Activated CD8-positive, alpha-beta memory T cell treated with anti-CD3 and anti-CD28 coated beads, Interleukin-2, amount 50 U/mL, for 4 hours (primary cell): ENCODE results near the gene SCP2.
"Not testable (repeated sequence)": the region's sequence is repeated elsewhere in the genome, so short reads cannot be mapped to it uniquely, and the experiment has no call there.

Experiments
- DNase-seq: peaks from one replicate; pipeline ENCODE4 v3.0.0-alpha.2; 2020

Gene SCP2

DNA sequence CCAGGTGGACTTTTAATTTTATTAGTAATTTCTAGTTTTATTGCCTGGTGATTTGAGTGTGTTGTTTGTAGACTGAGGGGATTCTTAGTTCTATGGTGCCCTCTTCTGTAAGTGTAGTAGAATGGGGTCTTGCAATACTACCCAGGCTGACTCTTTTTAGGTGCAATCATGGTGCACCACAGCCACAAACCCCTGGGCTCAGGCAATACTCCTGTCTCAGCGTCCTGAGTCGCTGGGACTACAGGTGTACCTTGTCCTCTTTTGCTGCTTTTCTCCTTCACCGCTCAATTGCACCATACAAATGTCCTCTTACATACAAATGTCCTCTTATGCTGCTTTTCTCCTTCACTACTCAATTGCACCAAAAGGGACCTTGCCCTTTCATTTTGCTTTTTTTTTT lies 43.1 kb downstream of the SCP2 start:
- DNase-seq: no peak

DNA sequence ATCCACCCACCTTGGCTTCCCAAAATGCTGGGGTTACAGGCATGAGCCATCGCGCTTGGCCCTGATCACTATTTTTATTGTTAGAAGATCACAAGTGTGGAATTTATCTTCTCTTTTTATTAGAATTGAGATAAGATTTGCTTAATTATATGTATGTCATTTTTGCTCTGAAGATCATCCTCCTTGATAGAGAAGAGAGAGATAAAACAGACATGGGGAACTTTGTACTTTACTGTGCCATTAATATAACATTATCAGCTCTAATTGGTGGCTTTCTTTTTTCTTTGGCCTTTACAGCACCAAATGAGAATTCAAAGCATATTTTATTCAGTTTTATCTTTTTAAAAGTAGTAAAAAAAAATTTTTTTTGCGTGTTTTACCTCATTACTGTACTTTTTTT lies 46.8 kb downstream of the SCP2 start:
- no peak for DNase-seq

DNA sequence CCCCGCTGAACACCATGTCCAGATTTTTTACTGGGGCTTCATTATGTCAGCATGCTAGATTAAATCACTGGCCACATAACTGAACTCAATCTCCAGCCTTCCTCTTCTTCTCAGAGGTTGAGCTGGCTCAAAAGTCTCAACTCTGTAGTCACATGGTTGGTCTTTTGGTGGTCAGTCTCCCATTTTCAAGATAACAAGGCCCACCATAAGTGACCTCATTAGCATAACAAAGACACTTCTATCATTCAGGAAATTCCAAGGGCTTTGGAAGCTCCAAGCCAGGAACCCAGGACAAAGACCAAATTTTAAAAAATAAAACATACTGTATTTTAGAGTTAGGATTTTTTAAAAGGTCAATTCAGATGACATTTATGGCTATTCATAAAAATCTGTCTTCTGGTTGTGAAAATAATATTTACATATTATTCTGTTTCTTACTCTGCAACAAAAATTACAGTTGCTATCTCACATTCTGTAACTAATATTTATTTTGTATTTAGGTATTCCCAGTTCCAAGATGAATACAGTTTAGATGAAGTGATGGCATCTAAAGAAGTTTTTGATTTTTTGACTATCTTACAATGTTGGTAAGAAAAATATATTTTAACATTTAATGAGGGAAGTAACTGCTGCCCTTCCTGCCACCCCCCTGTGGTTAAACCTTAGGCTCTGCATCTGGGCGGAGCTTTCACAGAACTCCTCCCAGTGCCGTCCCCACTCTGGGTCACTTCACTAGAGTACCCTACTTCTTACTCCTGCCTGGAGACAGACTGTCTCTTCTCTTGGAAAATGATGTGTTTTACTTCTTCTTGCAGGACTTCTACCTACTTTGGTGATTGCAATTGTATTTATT lies 49.3 kb downstream of the SCP2 start:
- DNase-seq: no peak

DNA sequence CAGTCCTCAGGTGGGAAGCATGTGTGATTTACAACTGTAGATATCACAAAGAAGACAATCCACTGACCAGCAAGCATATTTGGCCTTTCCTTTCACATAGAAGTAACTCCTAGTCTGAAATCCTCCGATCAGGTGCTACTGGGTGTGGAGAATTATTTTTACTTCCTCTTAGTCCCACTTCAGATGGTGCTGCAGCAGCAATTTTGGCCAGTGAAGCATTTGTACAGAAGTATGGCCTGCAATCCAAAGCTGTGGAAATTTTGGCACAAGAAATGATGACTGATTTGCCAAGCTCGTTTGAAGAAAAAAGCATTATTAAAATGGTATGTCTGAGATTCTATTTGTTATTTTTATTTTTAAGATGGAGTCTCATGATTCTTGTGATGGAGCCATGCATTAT lies 51.0 kb downstream of the SCP2 start:
- no peak for DNase-seq

DNA sequence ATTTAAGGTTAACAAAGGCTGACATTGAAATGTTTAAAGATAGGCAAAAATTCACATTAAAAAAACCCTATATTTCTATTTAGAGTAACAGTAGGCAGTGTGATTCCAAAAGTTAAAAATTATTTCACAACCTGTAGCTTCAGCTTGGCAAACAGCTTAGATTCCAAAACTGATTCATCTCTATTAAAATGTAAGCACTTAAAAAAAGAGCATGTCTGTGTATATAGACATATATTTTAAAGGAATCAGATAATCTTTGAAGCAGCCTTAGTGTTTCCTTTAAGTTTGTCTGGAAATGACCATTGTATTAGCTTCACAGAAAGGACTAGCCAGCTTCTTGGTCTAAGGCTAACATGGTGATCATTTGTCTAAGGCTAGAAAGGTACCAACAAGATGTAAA lies 65.7 kb downstream of the SCP2 start:
- DNase-seq: not testable (repeated sequence)

DNA sequence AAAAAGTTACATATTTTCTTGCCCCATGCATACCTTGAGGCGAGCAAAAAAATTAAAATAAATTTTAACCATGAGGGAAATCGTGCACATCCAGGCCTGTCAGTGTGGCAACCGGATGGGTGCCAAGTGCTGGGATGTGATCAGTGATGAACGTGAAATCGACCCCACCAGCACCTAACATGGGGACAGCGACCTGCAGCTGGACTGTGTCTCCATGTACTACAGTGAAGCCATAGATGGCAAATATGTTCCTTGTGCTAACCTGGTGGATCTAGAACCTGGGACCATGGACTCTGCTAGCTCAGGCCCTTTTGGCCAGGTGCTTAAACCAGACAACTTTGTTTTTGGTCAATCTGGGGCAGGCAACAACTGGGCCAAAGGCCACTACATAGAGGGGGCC lies 67.6 kb downstream of the SCP2 start:
- no peak for DNase-seq

DNA sequence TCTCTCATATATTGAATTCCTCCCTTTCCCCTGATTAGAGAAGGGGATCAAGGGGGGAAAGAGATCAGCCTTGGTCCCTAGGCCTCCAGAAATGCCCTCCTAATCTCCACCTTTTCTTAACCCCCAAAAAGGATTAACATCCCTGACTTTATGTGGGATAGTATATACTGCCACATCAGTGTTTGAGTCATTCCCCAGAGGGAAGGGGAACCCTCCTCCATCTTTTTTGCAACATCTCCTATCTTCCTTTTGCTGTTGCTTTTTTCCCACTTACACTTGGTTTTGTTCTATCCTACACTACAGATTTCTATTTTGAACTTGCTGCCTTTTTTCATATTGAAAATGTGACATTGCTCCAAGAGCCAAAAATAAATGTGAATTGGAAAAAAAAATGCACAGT lies 69.6 kb downstream of the SCP2 start:
- no peak for DNase-seq

DNA sequence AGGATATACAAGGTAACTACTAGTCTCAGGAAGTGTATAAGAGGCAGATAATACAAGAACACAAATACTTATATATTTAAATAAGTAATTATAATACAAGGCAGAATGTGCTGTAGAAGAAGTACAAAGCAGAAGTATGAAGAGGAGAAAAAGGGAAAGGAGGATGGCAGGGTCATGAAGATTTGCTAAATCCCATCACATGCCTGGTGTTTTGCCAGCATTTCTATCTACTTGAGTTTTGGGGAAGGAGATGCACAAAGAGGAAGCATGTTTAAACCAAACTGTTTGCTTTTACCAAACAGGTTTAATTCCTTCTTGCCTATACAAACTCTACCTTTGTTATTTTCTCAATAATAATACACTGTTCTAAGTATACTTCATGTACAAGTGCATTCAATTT lies 74.1 kb downstream of the SCP2 start:
- DNase-seq: no peak

DNA sequence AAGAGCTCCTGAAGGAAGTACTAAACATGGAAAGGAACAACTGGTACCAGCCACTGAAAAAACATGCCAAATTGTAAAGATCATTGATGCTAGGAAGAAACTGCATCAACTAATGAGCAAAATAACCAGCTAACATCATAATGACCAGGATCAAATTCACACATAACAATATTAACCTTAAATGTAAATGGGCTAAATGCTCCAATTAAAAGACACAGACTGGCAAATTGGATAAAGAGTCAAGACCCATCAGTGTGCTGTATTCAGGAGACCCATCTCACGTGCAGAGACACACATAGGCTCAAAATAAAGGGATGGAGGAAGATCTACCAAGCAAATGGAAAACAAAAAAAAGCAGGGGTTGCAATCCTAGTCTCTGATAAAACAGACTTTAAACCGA lies 79.5 kb downstream of the SCP2 start:
- DNase-seq: not testable (repeated sequence)

DNA sequence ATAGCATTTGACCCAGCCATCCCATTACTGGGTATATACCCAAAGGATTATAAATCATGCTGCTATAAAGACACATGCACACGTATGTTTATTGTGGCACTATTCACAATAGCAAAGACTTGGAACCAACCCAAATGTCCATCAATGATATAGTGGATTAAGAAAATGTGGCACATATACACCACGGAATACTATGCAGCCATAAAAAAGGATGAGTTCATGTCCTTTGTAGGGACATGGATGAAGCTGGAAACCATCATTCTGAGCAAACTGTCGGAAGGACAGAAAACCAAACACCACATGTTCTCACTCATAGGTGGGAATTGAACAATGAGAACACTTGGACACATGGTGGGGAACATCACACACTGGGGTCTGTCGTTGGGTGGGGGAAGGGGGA lies 83.2 kb downstream of the SCP2 start:
- not testable (repeated sequence) for DNase-seq

DNA sequence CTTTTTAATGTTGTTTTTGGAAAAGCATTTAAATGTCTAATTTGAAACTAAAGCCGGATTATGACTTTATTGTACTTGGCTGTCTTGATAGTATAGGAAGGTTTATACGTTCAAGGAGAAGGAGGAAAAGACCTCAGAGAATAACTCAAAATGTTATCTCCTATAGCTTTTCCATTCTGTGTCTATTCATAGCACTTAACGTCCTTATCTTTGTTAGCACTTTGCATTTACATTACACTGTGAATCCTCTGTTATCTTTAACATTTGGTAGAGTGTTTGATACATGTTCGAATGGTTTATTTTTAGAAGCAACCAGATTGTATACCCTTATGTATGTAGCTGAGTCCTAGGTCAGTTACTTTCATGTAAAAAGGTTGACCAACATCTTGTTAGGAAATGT lies 84.1 kb downstream of the SCP2 start:
- DNase-seq: no peak

DNA sequence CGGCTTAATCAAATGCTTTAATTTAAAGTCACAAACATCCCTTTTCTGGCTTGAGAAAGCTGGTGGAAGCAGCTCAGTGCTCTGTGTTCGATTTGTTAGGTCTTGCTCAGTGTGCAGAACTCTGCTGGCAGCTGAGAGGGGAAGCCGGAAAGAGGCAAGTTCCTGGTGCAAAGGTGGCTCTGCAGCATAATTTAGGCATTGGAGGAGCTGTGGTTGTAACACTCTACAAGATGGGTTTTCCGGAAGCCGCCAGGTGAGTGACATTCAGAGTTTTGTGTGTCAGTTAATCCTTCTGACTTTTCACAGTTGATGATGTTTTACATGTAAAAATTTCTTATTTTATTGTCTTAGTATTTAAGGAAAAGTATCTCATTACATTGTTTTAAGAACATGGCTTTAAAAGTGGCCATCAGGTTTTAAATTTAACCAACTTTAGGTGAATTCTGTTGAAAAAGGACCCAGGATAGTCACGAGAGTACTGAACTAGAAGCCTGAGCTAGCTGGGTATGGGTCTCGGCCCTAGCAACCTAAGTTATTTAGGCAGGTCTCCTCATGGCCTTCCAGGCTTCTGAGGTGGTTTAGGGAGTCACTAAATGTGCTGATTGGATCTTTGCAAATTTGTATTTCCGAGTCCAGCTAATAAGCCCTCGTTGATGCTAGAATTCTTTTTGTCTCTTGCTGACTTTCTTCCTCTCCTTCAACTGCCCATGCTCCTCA lies 87.9 kb downstream of the SCP2 start:
- peak; percentile 66 for DNase-seq

DNA sequence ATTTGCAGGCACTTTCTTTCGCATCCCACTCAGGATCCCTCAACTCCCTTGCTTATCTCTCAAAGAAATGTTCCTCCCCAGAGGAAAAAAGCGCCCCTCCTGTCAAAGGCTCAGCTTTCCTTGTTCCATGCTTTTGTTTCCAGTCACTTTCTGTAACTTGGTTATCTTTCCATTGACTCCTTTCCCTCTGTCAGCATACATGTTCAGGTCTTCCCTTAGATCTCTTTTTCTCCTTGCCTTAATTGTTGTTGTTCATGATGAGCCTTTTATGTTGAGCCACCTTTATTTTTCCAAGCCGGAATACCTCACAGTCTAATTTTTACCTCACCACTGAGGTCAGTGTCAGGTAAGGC lies 88.4 kb downstream of the SCP2 start:
- no peak for DNase-seq

DNA sequence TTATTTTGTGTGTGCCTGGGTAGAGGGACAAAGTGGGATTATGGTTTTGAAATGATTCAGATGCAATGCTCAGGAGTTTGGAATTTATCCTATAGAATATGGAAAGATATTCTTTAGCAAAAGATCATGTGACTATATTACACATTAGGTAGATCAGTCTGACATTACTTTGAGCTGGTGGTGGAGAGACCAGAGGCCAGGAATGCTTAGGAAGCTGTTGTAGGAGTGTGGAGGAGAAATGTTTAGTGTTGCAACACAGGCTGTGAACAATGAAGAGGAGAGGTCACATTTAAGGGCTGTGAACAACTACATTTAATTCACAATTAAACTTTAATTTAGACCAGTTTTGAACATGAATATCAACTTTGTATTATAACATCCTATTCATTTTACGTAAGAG lies 89.6 kb downstream of the SCP2 start:
- no peak for DNase-seq

DNA sequence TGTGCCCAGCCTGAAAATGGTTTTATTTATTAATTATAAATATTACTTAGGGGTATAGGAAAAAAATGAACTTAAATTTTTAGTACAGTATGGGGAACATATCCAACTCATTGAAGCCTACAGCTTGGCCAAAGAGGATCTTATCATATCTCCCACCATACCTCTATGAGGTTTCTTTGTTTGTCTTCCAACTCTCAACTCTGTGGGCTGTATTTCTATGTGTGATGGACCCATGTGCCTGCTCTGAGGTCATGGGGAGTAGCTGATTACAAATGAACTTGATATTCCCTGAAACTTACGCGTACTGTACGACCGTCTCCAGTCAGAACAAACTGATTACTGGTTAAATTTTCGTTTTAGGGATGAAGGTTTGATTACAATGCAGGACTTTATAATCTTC lies 93.5 kb downstream of the SCP2 start:
- DNase-seq: no peak

DNA sequence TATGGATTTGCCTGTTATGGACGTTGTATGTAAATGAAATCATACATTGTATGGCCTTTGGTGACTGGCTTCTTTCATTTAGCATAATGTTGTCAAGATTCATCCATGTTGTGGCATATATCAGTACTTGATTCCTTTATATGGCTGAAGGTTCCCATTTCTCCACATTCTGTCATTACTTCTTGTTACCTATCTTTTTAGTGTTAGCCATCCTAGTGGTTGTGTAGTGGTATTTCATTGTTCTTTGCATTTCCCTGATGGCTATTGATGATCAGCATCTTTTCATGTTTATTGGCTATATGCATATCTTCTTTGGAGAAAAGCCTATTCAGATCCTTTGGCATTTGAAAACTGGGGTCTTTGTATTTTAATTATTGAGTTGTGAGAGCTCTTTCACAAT lies 95.1 kb downstream of the SCP2 start:
- DNase-seq: no peak

DNA sequence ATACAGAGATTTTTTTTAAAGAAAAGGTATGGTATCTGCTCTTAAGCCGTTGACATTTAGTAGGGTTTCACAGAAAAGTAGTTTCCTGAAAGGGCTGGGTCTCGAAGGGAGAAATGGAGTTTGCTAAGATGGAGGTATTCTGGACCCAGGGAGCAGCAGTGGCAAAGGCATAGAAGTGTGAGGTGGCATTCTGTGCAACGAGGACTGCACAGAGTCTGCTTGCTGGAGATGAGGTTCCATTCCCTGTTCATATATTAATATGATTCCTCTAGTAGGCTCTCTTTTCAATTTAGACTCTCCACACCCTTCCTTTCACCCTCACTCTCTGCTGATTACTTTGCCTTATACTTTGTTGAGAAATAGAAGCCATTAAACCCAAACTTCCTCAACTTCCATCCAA lies 96.5 kb downstream of the SCP2 start:
- no peak for DNase-seq

DNA sequence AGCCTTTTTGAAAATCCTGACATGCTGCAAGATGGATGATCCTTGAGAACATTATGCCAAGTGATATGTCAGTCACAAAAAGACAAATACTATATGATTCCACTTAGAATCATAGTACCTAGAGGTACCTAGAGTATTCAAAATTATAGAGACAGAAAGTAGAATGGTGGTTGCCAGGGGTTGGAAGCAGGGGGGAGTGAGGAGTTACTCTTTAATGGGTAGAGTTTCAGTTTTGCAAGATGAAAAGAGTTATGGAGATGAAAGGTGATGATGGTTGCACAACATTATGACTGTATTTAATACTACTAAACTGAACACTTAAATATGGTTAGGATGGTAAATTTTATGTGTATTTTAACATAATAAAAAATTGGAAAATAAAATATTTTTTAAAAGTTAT lies 97.0 kb downstream of the SCP2 start:
- no peak for DNase-seq

DNA sequence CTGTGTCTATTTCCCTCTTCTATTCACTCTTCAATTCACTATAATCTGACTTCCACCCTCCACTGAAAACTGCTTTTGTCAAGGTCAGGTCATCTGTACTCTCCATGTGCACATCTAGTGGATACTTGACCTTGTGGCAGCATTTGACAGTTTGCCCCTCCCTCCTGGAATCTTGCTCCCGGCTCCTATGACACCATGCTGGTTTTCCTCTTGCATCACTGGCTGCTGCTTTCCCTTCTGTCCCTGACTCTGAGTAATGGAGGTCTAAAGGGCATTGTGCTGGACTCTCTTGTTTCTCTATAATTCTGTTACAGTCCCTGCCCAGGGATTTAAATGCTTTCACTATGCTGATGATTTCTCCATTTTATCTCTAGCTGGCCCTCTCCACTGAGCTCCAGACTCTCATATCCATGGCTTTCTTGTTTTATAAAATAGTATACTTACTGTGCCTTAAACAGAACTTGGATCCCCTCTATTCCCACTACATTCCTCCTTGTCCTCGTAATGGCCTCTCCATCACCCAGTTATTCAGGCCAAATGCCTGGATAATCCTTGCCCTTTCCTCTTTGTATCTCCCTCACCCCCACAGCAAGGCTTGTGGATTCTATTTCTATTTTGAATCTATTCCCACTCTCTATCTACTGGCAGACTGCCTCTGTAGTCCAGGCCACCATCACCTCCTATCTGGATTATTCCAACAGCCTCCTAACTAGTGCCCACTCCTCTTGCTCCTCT lies 98.1 kb downstream of the SCP2 start:
- no peak for DNase-seq

DNA sequence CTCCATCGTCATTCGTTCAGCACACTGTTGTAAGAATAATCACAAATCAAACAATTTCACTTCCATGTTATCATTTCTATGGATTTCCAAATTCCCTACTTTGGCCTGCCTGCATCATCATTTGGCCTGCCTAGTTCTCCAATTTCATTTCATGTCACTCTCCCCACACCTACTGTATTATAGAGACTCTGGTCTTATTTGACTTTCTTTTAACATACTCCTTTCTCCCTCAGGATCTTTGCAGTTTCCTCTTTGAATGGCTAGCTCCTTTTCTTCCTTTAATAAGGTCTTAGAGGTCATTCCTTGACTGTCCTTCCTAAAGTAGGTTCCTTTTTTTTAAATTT lies 98.7 kb downstream of the SCP2 start:
- no peak for DNase-seq

DNA sequence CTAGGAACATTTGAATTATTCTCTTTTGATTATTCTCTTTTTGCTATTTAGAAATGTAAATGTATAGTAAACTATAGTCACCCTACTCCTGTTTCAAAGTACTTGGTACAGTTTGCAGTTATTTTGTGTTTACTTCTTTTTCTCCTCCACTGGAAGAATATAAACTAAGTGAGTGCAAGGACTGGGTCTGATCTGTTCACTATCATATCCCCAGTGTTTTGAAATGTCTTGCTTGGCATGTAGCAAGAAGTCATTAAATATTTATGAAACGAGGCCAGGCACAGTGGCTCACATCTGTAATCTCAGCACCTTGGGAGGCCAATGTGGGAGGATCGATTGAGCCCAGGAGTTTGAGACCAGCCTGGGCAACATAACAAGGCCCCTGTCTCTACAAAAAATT lies 99.2 kb downstream of the SCP2 start:
- no peak for DNase-seq

DNA sequence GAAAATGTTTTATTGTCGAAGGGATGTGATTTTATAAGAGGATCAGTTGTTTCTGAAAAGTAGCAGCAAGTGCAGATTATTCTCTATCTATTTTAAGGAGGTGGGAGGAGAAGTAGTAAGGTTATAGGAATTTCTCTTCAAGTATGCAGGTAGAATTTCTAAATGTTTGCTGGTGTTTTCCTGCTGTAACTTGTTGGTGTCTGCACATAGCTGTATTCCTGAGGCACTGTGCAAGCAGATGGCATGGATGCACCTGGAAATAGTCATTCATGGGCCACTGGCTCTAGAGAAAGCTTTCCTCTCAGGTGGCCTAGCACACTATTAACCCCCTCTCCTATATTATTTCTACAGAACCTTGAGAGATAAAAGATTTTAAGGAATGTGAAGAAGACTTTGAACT lies 104.7 kb downstream of the SCP2 start:
- DNase-seq: no peak

DNA sequence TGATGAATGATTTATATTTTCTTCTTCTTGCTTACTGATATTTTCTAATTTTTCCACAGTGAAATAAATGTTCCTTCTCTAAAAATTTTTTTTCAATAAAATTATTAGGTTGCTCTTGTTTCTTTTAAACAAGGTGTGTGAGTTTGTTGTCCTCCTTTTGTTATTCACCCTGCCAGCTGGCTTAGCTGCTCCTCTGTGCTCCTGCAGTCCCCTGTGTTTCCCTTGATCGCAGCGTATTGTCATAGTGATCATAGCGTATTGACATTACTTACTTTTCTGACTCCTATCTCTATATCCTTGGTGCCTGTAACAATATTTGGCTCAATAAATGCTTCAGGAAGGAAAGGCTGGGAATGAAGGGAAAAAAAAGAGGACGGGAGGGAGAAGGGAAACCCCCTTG lies 110.1 kb downstream of the SCP2 start:
- no peak for DNase-seq

DNA sequence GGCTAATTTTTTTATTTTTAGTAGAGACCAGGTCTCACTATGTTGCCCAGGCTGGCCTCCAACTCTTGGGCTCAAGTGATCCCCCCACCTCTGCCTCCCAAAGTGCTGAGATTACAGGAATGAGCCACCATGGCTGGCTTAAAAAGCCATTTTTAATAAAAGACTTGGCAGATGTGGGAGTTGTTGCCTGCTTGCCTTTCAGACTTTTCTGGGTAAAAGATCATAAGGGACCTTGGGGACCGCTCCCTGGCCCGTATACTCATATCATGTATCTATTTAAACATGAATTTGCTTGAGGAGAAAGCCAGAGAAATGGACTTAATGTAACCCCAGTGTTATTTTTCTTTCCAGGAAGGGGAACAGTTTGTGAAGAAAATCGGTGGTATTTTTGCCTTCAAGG lies 111.5 kb downstream of the SCP2 start:
- no peak for DNase-seq
